HUES6 (cell line): ENCODE results near the gene GABARAP.
A peak's percentile ranks its signal among the peaks of the same experiment; 100 is the strongest.

ENCODE experiments used
- H3K27ac ChIP-seq: 2 replicates; pipeline ENCODE4 v1.7.0; 2013; ENCODE audit warnings: low read depth, mild to moderate bottlenecking, low read length, inconsistent platforms
- H3K27me3 ChIP-seq: 2 replicates; pipeline ENCODE4 v1.6.1; 2013; ENCODE audit warnings: low read length; ENCODE audit not compliant: control insufficient read depth, insufficient read depth
- H3K36me3 ChIP-seq: 2 replicates; pipeline ENCODE4 v1.6.1; 2013; ENCODE audit warnings: low read length; ENCODE audit not compliant: control insufficient read depth, insufficient read depth
- H3K4me1 ChIP-seq: 2 replicates; pipeline ENCODE4 v1.6.1; 2013; ENCODE audit warnings: low read length; ENCODE audit not compliant: control insufficient read depth, insufficient read depth
- H3K4me3 ChIP-seq: 2 replicates; pipeline ENCODE4 v1.5.1; 2013; ENCODE audit warnings: low read depth, low read length
- H3K9ac ChIP-seq: one replicate; pipeline ENCODE4 v1.6.1; 2013; ENCODE audit warnings: mild to moderate bottlenecking, low read length
- H3K9me3 ChIP-seq: 2 replicates; pipeline ENCODE4 v1.6.1; 2013; ENCODE audit warnings: low read depth, low read length; ENCODE audit not compliant: control insufficient read depth, insufficient read depth

Gene GABARAP

GRCh38 chr17:7260151-7260550 lies 17.9 kb upstream of the GABARAP start:
- H3K36me3 ChIP-seq, result peaks cover 48% of the 10 kb centered on the region
- peak overlapping the region; percentile 91 for H3K9ac ChIP-seq
- peak overlapping the region; percentile 99; the same call in 1 of the 2 replicates for H3K27ac ChIP-seq
- H3K4me3 ChIP-seq, result peak overlapping the region; percentile 92
- H3K9me3 ChIP-seq, result no peaks in the 10 kb centered on the region
- peaks cover 4% of the 10 kb centered on the region; the same call in 1 of the 2 replicates for H3K4me1 ChIP-seq
- H3K27me3 ChIP-seq, result peaks cover 29% of the 10 kb centered on the region; the same call in 1 of the 2 replicates

DNA sequence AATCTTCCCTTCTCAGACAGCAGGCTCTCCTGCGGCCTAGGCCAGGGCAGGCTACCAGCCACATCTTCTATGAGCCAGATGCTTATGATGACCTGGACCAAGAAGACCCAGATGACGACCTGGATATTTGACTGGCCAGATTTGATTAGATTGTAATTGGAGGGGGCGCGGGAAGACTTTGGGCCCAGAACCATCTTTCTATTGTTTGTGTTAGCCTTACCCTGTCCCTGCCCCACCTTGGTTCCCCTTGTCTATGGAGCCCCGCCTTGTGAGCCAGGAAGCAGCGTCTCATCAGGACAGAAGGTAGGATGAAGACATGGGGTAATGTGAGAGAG lies 17.3 kb upstream of the GABARAP start:
- Histone ChIP-seq H3K36me3 (peaks cover 54% of the 10 kb centered on the region), H3K27ac (no peak overlapping the region)

GRCh38 chr17:7258731-7259554 lies 16.7 kb upstream of the GABARAP start:
- Histone ChIP-seq H3K4me1 (no peaks in the 10 kb centered on the region; the same call in 1 of the 2 replicates), H3K36me3 (peaks cover 60% of the 10 kb centered on the region), H3K27me3 (peaks cover 29% of the 10 kb centered on the region; the same call in 1 of the 2 replicates), H3K9ac (no peak overlapping the region), H3K4me3 (no peak overlapping the region), H3K27ac (no peak overlapping the region), H3K9me3 (no peaks in the 10 kb centered on the region)

More for the DNA sequence above, 17.3 kb upstream of the GABARAP start:
- no peak overlapping the region for H3K9ac ChIP-seq
- peaks cover 29% of the 10 kb centered on the region; the same call in 1 of the 2 replicates for H3K27me3 ChIP-seq
- no peaks in the 10 kb centered on the region for H3K9me3 ChIP-seq
- H3K4me1 ChIP-seq, result peaks cover 3% of the 10 kb centered on the region; the same call in 1 of the 2 replicates
- H3K4me3 ChIP-seq, result no peak overlapping the region

GRCh38 chr17:7256766-7257456 lies 14.7 kb upstream of the GABARAP start:
- Histone ChIP-seq H3K9ac (no peak overlapping the region), H3K27me3 (peaks cover 12% of the 10 kb centered on the region; the same call in 1 of the 2 replicates), H3K27ac (no peak overlapping the region), H3K4me1 (peaks cover 5% of the 10 kb centered on the region), H3K4me3 (no peak overlapping the region), H3K36me3 (peaks cover 60% of the 10 kb centered on the region), H3K9me3 (no peaks in the 10 kb centered on the region)

DNA sequence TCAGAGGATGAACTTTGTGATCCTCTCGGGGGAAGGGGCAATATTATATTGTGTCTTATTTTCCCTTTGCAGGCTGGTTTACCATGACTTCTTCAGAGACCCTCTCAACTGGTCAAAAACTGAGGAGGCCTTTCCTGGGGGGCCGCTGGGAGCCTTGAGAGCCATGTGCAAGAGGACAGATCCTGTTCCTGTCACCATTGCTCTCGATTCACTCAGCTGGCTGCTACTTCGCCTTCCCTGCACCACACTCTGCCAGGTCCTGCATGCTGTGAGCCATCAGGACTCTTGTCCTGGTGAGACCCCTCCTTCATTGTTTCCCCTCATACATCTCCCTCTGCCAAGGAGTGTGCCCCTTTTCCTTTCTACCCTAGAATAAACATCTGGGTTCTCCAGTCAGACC lies 12.3 kb upstream of the GABARAP start:
- Histone ChIP-seq H3K4me3 (no peak overlapping the region), H3K36me3 (peaks cover 51% of the 10 kb centered on the region), H3K27me3 (no peaks in the 10 kb centered on the region), H3K9me3 (no peaks in the 10 kb centered on the region), H3K27ac (no peak overlapping the region), H3K9ac (no peak overlapping the region), H3K4me1 (peaks cover 12% of the 10 kb centered on the region; the same call in 1 of the 2 replicates)

DNA sequence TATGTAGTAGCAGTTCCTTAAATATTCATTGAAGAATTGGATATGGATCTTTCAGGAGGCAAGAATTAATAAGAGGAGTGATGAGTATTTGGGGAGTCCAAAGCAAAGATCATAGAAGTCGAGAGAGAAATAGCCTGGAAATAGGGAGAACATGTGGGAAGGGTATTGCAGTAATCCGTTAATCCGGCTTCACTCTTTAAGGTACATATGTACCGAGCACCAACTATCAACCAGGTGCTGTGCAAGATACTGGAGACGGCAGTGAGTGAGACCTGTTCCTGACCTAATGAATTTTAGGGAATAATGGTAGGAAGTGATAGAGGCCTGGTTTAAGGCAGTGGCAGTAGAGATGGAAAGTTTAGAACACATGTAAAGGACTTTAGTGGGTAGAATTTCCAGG lies 10.8 kb upstream of the GABARAP start:
- Histone ChIP-seq H3K9ac (peak overlapping the region; percentile 90), H3K36me3 (peaks cover 38% of the 10 kb centered on the region), H3K27me3 (no peaks in the 10 kb centered on the region), H3K9me3 (no peaks in the 10 kb centered on the region), H3K4me3 (peak overlapping the region; percentile 89), H3K27ac (no peak overlapping the region), H3K4me1 (peaks cover 12% of the 10 kb centered on the region; the same call in 1 of the 2 replicates)

GRCh38 chr17:7252176-7253043 lies 10.2 kb upstream of the GABARAP start, which contains the start of gene ELP5:
ELP5 (plus strand) TSS chr17:7252215; CDS start chr17:7252551, 336 bp downstream.
- peaks cover 33% of the 10 kb centered on the region for H3K36me3 ChIP-seq
- no peaks in the 10 kb centered on the region for H3K27me3 ChIP-seq
- H3K9ac ChIP-seq, result peak within 1 kb of the TSS; percentile 90
- H3K4me3 ChIP-seq, result peak within 1 kb of the TSS; percentile 89
- H3K4me1 ChIP-seq, result peaks cover 12% of the 10 kb centered on the region; the same call in 1 of the 2 replicates
- H3K9me3 ChIP-seq, result no peaks in the 10 kb centered on the region
- H3K27ac ChIP-seq, result peak within 1 kb of the TSS; percentile 90

GRCh38 chr17:7251661-7252175 lies 9.5 kb upstream of the GABARAP start, which contains the start of gene CTDNEP1:
CTDNEP1 (minus strand) TSS chr17:7251734; CDS start chr17:7251296, 438 bp downstream.
- no peaks in the 10 kb centered on the region for H3K27me3 ChIP-seq
- no peaks in the 10 kb centered on the region for H3K9me3 ChIP-seq
- H3K4me1 ChIP-seq, result peaks cover 12% of the 10 kb centered on the region; the same call in 1 of the 2 replicates
- H3K4me3 ChIP-seq, result peak within 1 kb of the TSS; percentile 89
- peak within 1 kb of the TSS; percentile 90 for H3K27ac ChIP-seq
- peaks cover 30% of the 10 kb centered on the region for H3K36me3 ChIP-seq
- H3K9ac ChIP-seq, result peak within 1 kb of the TSS; percentile 90

DNA sequence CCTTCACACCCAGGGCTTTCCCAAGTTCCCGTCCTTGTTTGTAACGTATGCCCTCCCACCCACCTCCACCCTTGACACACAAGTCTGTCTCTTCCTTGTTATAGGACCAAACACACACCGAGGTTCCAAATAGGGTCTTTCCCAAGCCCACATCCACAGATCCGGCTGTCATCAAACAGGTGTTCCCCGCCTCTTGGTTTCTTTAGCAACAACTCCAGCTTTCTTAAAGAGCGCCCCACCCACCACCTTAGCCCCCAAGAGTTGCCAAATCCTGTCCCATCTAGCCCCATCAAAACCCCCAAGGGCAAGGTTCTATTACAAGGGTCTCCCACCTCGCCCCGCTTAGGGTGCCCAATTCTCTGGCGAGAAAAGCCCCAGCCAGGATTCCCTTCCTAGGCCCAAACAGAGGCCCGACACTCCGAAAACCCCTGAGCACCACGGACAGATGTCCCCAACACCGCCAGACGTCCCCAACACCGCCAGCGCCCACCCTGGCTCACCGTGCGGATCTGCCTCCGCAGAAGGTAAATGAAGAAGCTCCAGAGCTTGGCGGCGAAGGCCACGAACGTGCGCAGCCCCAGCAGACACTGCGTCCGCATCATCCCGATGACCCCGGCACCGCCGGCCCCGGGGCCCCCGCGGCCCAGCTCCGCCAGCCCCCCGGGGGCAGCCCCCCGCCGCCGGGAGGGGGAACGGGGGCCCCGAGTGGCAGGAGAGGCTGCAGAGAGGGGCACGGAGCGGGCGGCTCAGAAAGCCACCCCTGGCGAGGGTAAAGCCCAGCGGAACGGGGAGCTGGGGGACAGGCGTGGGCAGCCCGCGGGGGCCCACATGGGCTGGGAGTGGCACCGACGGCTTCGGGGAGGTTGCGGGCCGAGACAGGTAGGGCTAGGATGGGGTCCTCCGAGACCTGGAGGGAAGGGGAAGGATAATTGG lies 8.7 kb upstream of the GABARAP start:
- Histone ChIP-seq H3K9ac (peak overlapping the region; percentile 79), H3K36me3 (peaks cover 30% of the 10 kb centered on the region), H3K27me3 (no peaks in the 10 kb centered on the region), H3K4me1 (peaks cover 12% of the 10 kb centered on the region; the same call in 1 of the 2 replicates), H3K9me3 (no peaks in the 10 kb centered on the region), H3K27ac (peak overlapping the region; percentile 74), H3K4me3 (peak overlapping the region; percentile 89)
